ENCODE measurements around the gene FTO.

DNA sequence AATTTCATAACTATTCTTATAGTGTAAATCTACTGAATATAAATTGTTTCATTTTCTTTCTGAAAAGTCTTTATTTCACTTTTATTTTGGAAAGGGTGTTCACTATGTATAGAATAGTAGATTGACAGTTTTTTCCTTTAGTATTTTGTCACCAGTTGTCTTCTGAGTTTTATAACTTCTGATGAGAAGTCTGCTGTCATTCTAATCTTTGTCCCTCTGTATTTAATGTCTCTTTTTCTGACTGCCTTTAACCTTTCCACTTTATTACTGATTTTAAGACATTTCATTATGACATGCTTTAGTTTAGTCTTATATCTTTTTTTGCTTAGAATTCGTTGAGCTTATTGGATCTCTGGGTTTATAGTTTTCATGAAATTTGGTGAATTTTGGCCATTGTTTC lies 166.9 kb downstream of the FTO start:
- TF ChIP-seq, protein P1, sequence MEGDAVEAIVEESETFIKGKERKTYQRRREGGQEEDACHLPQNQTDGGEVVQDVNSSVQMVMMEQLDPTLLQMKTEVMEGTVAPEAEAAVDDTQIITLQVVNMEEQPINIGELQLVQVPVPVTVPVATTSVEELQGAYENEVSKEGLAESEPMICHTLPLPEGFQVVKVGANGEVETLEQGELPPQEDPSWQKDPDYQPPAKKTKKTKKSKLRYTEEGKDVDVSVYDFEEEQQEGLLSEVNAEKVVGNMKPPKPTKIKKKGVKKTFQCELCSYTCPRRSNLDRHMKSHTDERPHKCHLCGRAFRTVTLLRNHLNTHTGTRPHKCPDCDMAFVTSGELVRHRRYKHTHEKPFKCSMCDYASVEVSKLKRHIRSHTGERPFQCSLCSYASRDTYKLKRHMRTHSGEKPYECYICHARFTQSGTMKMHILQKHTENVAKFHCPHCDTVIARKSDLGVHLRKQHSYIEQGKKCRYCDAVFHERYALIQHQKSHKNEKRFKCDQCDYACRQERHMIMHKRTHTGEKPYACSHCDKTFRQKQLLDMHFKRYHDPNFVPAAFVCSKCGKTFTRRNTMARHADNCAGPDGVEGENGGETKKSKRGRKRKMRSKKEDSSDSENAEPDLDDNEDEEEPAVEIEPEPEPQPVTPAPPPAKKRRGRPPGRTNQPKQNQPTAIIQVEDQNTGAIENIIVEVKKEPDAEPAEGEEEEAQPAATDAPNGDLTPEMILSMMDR (IDR thresholded peaks at IDR 0.05 in 4 of 5, conservative IDR thresholded peaks at IDR 0.05 in 1 of 5), result no peak
- TF ChIP-seq POLR2A (IDR thresholded peaks at IDR 0.05), result no peak

Measured in gastrocnemius medialis (tissue), 4 donors.